ENCODE data around the gene STX2.
A peak's percentile ranks its signal among the peaks of the same experiment; 100 is the strongest.

Gene STX2

DNA sequence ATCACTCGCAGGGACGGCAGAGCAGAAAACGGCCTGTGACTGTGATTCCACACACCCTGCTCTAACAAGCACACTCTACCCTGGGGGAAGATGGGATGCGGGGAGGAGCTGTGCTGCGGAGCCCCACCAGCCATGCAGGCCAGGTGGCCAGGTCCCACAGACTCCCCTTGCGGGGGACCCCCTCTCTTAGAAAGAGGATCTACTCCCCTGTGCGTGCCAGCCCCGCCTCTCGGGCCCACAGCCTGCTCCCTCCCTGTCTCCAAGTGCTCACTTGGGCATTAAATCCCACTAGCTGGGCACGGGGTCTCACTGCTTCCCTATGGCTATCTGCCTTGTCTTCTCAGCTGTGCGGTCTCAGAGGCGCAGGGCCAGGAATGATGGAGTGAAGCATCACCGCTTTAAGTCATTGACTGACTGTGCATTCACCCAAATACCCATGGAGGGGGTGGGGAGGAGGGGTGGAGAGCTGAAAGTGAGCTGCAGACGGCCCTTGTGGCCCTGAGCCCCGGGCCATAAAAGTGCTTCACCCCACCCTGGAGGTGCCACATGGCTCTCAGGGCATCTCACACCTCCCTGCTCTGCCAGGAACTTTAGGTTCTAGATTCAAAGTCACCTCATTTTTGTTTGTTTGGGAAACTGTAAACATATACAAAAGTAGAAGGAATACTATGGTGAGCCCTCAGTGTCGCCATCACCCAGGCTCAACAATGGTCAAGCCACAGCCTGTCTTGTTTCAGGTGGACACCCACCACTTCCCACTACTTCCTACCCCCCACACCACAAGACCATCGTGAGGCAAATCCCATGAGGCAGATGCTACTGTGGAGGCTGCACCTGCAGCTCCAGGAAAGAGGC, 9.4 kb downstream of the STX2 start:
- no peak for DNase-seq

- no peak for DNase-seq
Observed at GRCh38 chr12:130828895-130829294, 10.2 kb downstream of the STX2 start.

GRCh38 chr12:130827432-130827831, 11.6 kb downstream of the STX2 start:
- no peak for DNase-seq

GRCh38 chr12:130826151-130826801, 12.8 kb downstream of the STX2 start:
- no peak for DNase-seq

GRCh38 chr12:130825771-130826150, 13.3 kb downstream of the STX2 start:
- DNase-seq = no peak

DNA sequence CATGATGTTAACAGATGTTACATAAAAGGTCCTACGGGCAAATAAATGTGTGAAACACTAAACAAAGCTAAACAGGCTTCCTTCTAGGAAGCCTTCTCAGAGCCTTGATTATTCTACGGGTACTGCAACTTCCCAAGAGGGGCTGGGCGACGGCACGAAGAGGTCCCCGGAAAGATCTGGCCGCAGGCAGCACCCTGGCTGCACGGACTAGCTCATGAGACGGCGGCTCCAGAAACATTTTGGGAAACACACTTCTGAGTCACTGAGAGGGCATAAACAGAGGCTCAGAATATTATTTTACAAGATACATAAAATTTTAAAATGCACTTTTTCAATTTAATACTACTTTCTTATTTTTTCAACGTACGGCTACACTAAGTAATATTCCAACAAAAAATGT, 19.4 kb downstream of the STX2 start:
- DNase-seq = no peak

GRCh38 chr12:130818635-130819576, 20.1 kb downstream of the STX2 start:
- peak; percentile 54 for DNase-seq

DNA sequence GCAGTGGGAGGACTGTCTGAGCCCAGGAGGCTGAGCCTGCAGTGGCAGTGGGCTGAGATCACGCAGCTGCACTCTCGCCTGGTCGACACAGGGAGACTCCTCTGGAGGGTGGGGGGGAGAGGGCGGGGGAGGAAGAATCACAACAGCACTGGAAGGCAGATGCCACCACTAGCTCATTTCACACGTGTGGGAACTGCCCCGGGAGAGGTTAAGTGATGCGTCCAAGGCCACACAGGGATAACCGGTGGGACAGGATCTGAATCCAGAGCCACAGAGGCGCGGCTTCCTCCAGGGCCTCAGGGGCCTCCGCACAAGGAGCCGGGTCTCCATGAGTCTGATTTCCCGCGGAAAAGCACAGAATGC, 20.8 kb downstream of the STX2 start:
- DNase-seq = no peak

GRCh38 chr12:130817804-130818203, 21.2 kb downstream of the STX2 start:
- DNase-seq = no peak

DNA sequence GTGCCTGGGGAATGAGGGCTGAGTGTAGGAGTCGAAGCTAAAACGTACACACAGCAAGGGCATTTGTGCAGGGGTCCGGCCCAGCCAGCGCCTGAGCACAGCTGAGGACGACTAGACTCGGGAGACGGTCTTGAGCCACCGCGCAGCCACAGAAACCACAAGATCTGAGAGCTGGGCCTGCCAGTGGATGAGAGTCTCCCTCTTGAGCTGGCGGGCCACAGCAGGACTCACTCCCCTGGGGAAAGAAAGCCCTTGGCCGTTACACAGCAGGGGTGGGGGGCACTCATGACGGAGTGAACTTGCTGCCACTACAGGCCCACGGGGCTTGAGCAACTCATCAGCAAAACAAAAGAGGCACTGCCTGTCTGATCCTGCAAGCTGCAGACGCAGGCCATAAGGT, 23.0 kb downstream of the STX2 start:
- DNase-seq = no peak

GRCh38 chr12:130815028-130815741, 23.9 kb downstream of the STX2 start:
- no peak for DNase-seq

DNA sequence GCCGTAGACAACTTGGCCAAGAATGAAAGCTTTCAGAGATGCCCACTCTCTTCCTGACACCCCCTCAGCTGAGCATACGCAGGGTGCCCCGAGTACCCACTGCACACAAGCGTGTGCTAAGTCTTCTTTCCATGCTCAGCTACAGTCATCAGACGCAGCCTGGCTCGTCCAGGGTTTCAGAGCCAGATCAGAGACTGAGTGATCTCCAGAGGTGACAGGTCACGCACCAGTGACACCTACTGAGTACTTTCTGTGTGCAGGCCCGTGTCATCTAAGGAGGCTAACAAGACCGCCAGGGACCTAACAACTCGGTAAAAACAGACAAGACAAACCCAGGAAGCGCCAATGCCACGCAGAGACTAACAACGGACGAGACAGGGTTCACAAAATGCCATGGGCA, 25.1 kb downstream of the STX2 start:
- no peak for DNase-seq

DNA sequence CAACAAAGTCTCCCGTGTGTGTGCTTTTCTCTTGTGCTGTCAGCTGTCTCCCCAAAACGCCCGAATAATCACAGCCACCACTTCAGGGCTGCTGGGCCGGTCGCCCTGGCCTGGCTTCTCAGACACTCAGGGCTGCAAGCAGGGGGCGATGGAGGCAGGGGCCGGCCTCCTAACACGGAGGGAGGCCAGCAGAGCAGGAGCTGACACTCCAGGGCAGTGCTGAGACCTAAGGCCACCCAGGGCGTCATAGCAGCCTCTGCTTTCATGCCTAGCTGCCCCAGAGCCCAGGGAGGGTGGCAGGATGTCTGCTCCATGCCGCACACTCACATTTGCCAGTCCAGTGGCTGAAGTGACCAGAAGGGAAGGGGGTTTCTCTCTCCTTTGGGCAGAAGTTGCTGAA, 25.6 kb downstream of the STX2 start:
- no peak for DNase-seq

- DNase-seq = no peak
Observed at GRCh38 chr12:130809791-130810190, 29.3 kb downstream of the STX2 start.

DNA sequence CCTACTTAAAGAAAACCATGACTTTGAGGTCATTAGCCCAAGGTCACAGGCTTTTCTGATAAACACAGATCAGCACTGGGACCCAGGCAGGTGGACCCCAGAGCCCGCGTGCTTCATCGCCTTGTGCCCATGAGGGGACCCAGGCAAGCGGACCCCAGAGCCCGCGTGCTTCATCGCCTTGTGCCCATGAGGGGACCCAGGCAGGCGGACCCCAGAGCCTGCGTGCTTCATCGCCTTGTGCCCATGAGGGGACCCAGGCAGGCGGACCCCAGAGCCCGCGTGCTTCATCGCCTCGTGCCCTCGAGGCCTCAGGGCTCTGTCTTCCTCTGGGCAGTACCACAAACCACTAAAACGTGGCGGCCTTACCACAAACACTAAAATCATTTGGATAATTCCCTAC, 31.7 kb downstream of the STX2 start:
- DNase-seq = no peak

GRCh38 chr12:130806574-130806973, 32.5 kb downstream of the STX2 start:
- no peak for DNase-seq

DNA sequence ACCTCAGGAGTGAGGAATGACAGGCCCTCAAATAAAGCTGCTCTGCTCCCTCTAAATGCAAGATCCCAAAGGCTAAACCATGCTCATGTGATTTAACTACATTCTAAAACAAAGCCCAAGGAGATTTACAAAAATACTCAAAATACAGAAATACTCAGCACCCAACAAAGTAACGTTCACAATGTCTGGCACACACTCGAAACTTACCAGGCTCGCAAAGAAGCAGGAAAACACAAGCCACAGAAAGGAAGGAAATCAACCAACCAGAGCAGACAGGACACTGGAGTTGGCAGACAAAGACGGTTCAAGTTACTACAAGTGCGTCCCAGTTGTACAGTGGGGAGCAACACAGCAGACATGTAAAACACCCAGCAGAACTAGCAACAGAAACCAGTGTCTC, 33.4 kb downstream of the STX2 start:
- no peak for DNase-seq

- DNase-seq = no peak
Observed at GRCh38 chr12:130804216-130804615, 34.8 kb downstream of the STX2 start.

- no peak for DNase-seq
Observed at GRCh38 chr12:130803702-130804101, 35.3 kb downstream of the STX2 start.

GRCh38 chr12:130800312-130800711, 38.7 kb downstream of the STX2 start:
- DNase-seq = no peak

DNA sequence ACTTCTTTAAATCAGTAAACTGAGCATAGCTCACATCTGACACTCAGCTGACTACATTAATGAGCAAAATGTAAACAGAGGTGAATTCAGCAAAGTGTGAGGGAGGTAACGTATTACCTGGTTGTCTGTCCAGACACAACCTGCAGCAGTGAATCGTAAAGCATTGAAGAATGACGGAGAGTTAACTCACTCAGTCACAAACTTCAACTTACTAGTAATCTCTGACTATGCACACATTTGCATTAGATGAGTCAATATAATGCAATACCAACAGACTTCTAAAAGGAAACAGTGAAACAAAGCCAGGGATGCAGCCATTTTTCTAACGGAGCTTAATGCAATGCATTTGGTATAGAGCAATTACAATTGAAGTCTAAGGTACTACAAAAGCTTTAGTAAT, 40.0 kb downstream of the STX2 start:
- DNase-seq = no peak

- DNase-seq = no peak
Observed at GRCh38 chr12:130796985-130797686, 41.9 kb downstream of the STX2 start.
